HepG2 (cell line): ENCODE results near the gene PLBD2. TPM values are rescaled to one million over a fixed set of nuclear protein-coding genes. Genes with fewer than 3 reads are reported as not detected.

Experiments
- ATAC-seq: fragments of 200-7000 bp; cut with Tn5 transposase; 3 replicates; pipeline ENCODE4 v1.9.1; 2020; ENCODE audit warnings: mild to moderate bottlenecking, moderate library complexity
- BruUV-seq: library from RNA; stranded (reverse); fragments of 400-500 nt; replicated peaks from 2 replicates; lab custom pipeline; 2021; lab: Mats Ljungman, UMichigan
- CTCF ChIA-PET: fragments of 300-600 bp; formaldehyde crosslinking; extraction: SDS; loops from one replicate; lab custom pipeline; 2021; ENCODE audit warnings: low total read pairs, inconsistent platforms, low intra/inter-chr PET ratio; lab: Yijun Ruan, JAX
- POLR2A ChIA-PET: fragments of 350-600 bp; sonication (Branson Sonifier 250); formaldehyde crosslinking; loops from one replicate; lab custom pipeline; 2020; ENCODE audit warnings: antibody characterized with exemption, inconsistent platforms; lab: Yijun Ruan, JAX
- DNase-seq: peaks from one replicate; pipeline ENCODE4 v3.0.0-alpha.2; 2015; ENCODE audit warnings: low spot score
- FAIRE-seq: peaks from 3 replicates; lab custom pipeline; 2011; peaks lifted over from hg19 to GRCh38; lab: Jason Lieb, UNC
- H2AFZ ChIP-seq: one replicate; pipeline ENCODE4 v1.6.1; 2011; ENCODE audit warnings: low read length, inconsistent platforms
- H3K27ac ChIP-seq: fragments of 300-600 bp; 3 replicates; pipeline ENCODE4 v1.8.0; 2011; ENCODE audit warnings: mixed run types, mild to moderate bottlenecking, mixed read lengths, low read length, inconsistent platforms; ENCODE audit not compliant: insufficient read depth; ENCODE audit errors: extremely low read length
- H3K27me3 ChIP-seq, 2 experiments: fragments of 200-600 bp in 1 of 2; 2 replicates in 1 of 2; 3 replicates in 1 of 2; pipeline versions ENCODE4 v1.6.0 to v1.8.0; 2011; ENCODE audit warnings: low read length in 2 of 2, mild to moderate bottlenecking in 2 of 2, moderate library complexity in 2 of 2, inconsistent platforms in 1 of 2; ENCODE audit not compliant: insufficient read depth in 2 of 2, control insufficient read depth in 1 of 2
- H3K36me3 ChIP-seq, 2 experiments: fragments of 200-600 bp in 1 of 2; replicated peaks in 1 of 2; 2 replicates in 1 of 2; 3 replicates in 1 of 2; pipeline versions ENCODE4 v1.5.1 to v1.8.0; 2011; ENCODE audit warnings: low read length in 2 of 2, inconsistent platforms in 1 of 2; ENCODE audit not compliant: insufficient read depth in 2 of 2, control insufficient read depth in 1 of 2
- H3K4me1 ChIP-seq: 2 replicates; pipeline ENCODE4 v1.5.1; 2012; ENCODE audit warnings: low read length, inconsistent platforms; ENCODE audit not compliant: insufficient read depth
- H3K4me2 ChIP-seq: 2 replicates; pipeline ENCODE4 v1.6.0; 2011; ENCODE audit warnings: low read depth, low read length, inconsistent platforms
- H3K4me3 ChIP-seq, 3 experiments: fragments of 200-600 bp in 1 of 3; sonication (generic), shearing (Covaris generic) in 1 of 3; replicated peaks in 1 of 3; 2 replicates each; pipeline ENCODE4 v1.5.1; 2011 to 2016; ENCODE audit warnings: low read length in 3 of 3, inconsistent platforms in 2 of 3, low read depth in 2 of 3, mild to moderate bottlenecking in 2 of 3, control low read depth in 1 of 3, mixed read lengths in 1 of 3; ENCODE audit not compliant: insufficient read depth in 1 of 3
- H3K79me2 ChIP-seq: one replicate; pipeline ENCODE4 v1.6.1; 2011; ENCODE audit warnings: low read length, inconsistent platforms; ENCODE audit not compliant: insufficient read depth
- H3K9ac ChIP-seq: 2 replicates; pipeline ENCODE4 v1.6.0; 2011; ENCODE audit warnings: mild to moderate bottlenecking, low read depth, low read length, inconsistent platforms; ENCODE audit not compliant: insufficient read depth
- H3K9me3 ChIP-seq: 2 replicates; pipeline ENCODE4 v1.5.1; 2012; ENCODE audit warnings: mild to moderate bottlenecking, low read length
- H4K20me1 ChIP-seq: 2 replicates; pipeline ENCODE4 v1.6.0; 2011; ENCODE audit warnings: inconsistent platforms, mild to moderate bottlenecking, low read length, moderate library complexity; ENCODE audit not compliant: insufficient read depth
- ARID4A ChIP-seq: sonication (generic); formaldehyde crosslinking; IDR thresholded peaks from 2 replicates; pipeline ENCODE4 v1.5.0; 2020; ENCODE audit warnings: mild to moderate bottlenecking, missing genetic modification reagents, borderline replicate concordance
- CHD2 ChIP-seq: IDR thresholded peaks from 2 replicates; pipeline ENCODE4 v1.6.1; 2011; ENCODE audit warnings: low read depth, low read length, improper control_type of control experiment
- CREB3 ChIP-seq: sonication (generic); formaldehyde crosslinking; IDR thresholded peaks from 2 replicates; pipeline ENCODE4 v1.5.0; 2020; ENCODE audit warnings: missing genetic modification reagents
- HIVEP1 ChIP-seq: sonication (generic); formaldehyde crosslinking; IDR thresholded peaks from 2 replicates; pipeline ENCODE4 v1.4.0; 2020; ENCODE audit warnings: mild to moderate bottlenecking, missing genetic modification reagents
- HMGXB3 ChIP-seq: sonication (generic); formaldehyde crosslinking; IDR thresholded peaks from 2 replicates; pipeline ENCODE4 v1.4.0; 2020; ENCODE audit warnings: missing genetic modification reagents, borderline replicate concordance
- MIXL1 ChIP-seq: IDR thresholded peaks from 2 replicates; pipeline ENCODE4 v1.6.1; 2016
- SAFB2 ChIP-seq: sonication (generic); formaldehyde crosslinking; IDR thresholded peaks from 2 replicates; pipeline ENCODE4 v1.5.1; 2020; ENCODE audit warnings: missing genetic modification reagents, low read depth, mild to moderate bottlenecking, borderline replicate concordance
- XRCC5 ChIP-seq: fragments of 200-400 bp; formaldehyde crosslinking; optimal IDR thresholded peaks from 2 replicates; pipeline ENCODE3; 2017; ENCODE audit warnings: mild to moderate bottlenecking, low read length
- ZNF253 ChIP-seq: sonication (generic); formaldehyde crosslinking; IDR thresholded peaks from 2 replicates; pipeline ENCODE4 v1.8.0; 2022; ENCODE audit warnings: mild to moderate bottlenecking, missing genetic modification reagents, borderline replicate concordance
- ZNF264 ChIP-seq: sonication (generic); formaldehyde crosslinking; IDR thresholded peaks from 2 replicates; pipeline ENCODE4 v1.4.0; 2020; ENCODE audit warnings: missing genetic modification reagents
- ZNF280B ChIP-seq: sonication (generic); formaldehyde crosslinking; IDR thresholded peaks from 2 replicates; pipeline ENCODE4 v1.5.0; 2020; ENCODE audit warnings: missing genetic modification reagents, mild to moderate bottlenecking, borderline replicate concordance
- ZNF335 ChIP-seq: sonication (generic); formaldehyde crosslinking; IDR thresholded peaks from 2 replicates; pipeline ENCODE4 v1.4.0; 2020; ENCODE audit warnings: missing genetic modification reagents
- WGBS: methylation state at CpG from one replicate; pipeline ENCODE4 v1.1.6; 2017; ENCODE audit warnings: low lambda C conversion rate; 5-methylcytosine and 5-hydroxymethylcytosine counted together
- in situ Hi-C: cut with HindIII; loops from 2 replicates; pipeline ENCODE4 v1.10.0; 2017; ENCODE audit warnings: low pct_unique_long_range_greater_than_20kb; ENCODE audit not compliant: extremely low pct_ligation_motif_present
- intact Hi-C: fragments of 100-400 bp; cut with micrococcal nuclease; formaldehyde crosslinking; loops from one replicate; pipeline ENCODE4 v1.10.0; 2022; ENCODE audit not compliant: unreplicated experiment
- polyA plus RNA-seq, 8 experiments: library from polyadenylated mRNA; depleted of rRNA in 3 of 8; stranded (reverse) in 7 of 8; unstranded in 1 of 8; fragments of >200 nt; fragmentation: Illumina TruSeq in 4 of 8; extraction: Trizol in 4 of 8; gene quantifications; 2 replicates each; pipeline versions ENCODE4 v1.2.1 to v1.2.3, GENCODE V29; 2011 to 2016; ENCODE audit warnings: low read depth in 4 of 8, missing spikeins in 1 of 8, mixed read lengths in 1 of 8; ENCODE audit not compliant: insufficient read depth in 1 of 8
- total RNA-seq, 5 experiments: library from RNA; depleted of rRNA; stranded (reverse); fragments of >200 nt; fragmentation: Illumina TruSeq; extraction: Trizol; gene quantifications; 2 replicates each; pipeline ENCODE4 v1.2.3, GENCODE V29; 2016; ENCODE audit warnings: low read depth in 1 of 5

PLBD2 gene
- total and polyA plus RNA-seq, 2 of the 13 experiments (the other 11 are each of a cell fraction or from before 2014, with no cell fraction given) = 6.7 to 8.5 TPM

GRCh38 chr12:113401066-113402000, 42.9 kb downstream of the PLBD2 start:
- intact Hi-C loops (no loop called here), in situ Hi-C loops (no loop called here)
- H3K79me2 ChIP-seq = no peaks in the 10 kb centered on the region
- no peaks in the 10 kb centered on the region for H3K9me3 ChIP-seq
- CTCF ChIA-PET = no interaction called here
- DNase-seq (no peak), FAIRE-seq (no peak), ATAC-seq (no peak)
- no peak overlapping the region for H2AFZ ChIP-seq
- H3K9ac ChIP-seq = no peak overlapping the region
- no peaks in the 10 kb centered on the region for H4K20me1 ChIP-seq
- peaks cover 3 to 8% of the 10 kb centered on the region in 2 experiments; a peak in 3 of 5 replicates for H3K27me3 ChIP-seq
- 31% methylated on average over 12 of the region's 13 CpGs for WGBS
- no TSS peak for BruUV-seq
- no peak overlapping the region for H3K27ac ChIP-seq
- no peak overlapping the region for H3K4me3 ChIP-seq
- POLR2A ChIA-PET = no interaction called here
- H3K36me3 ChIP-seq = no peaks in the 10 kb centered on the region
- H3K4me2 ChIP-seq = no peak overlapping the region
- H3K4me1 ChIP-seq = peaks cover 8% of the 10 kb centered on the region; the same call in 1 of the 2 replicates
- TF ChIP-seq ZNF253 (CRISPR knock-in tag) (no peak), ZNF280B (CRISPR knock-in tag) (no peak), HMGXB3 (CRISPR knock-in tag) (no peak), XRCC5 (no peak), MIXL1 (no peak), ZNF335 (CRISPR knock-in tag) (no peak), ARID4A (CRISPR knock-in tag) (no peak), HIVEP1 (no peak), ZNF264 (CRISPR knock-in tag) (no peak), CHD2 (no peak), CREB3 (no peak), SAFB2 (CRISPR knock-in tag) (no peak)
